Hypothalamus (tissue), 51 donors: Measurements from ENCODE around the gene TGFB3.

Source experiments
- DNase-seq, 51 donors: peaks; one replicate each; lab custom pipeline; 2025; lab: John Stamatoyannopoulos, UW

The TGFB3 gene

DNA sequence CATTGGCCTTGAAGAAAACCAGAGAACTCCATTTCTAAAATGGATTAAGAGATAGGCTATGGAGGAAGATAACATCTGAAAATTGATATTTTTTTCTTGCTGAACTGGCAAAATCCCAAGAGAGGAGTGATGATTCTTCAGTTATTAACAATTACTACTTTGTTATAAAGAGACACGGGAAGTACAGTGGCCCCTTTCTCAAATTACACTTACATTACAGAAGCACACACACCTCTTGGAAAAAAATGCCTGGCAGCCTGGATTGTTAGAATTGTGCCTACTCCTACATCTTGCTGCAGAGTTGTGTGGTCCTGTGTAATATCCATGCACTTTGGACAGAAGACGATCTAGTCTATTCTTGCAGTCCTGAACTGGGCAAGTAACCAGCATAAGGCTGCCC is 71.7 kb downstream of the TGFB3 start:
- DNase-seq = no peak

- no peak for DNase-seq
Observed at GRCh38 chr14:75909630-75910029, 72.2 kb downstream of the TGFB3 start.
